IMR-90 (cell line): ENCODE data around the gene CERT1. TPM values are rescaled to one million over a fixed set of nuclear protein-coding genes. Genes with fewer than 3 reads are reported as not detected.

Experiments used
- ATAC-seq: fragments of 200-7000 bp; cut with Tn5 transposase; 2 replicates; pipeline ENCODE4 v1.9.1; 2020; ENCODE audit warnings: low read depth, mild to moderate bottlenecking, moderate library complexity
- BruUV-seq: library from RNA; stranded (reverse); fragments of 400-500 nt; replicated peaks from 2 replicates; lab custom pipeline; 2021; lab: Mats Ljungman, UMichigan
- CTCF ChIA-PET: fragments of 300-600 bp; formaldehyde crosslinking; extraction: SDS; loops from one replicate; lab custom pipeline; 2021; ENCODE audit warnings: antibody characterized with exemption; lab: Yijun Ruan, JAX
- POLR2A ChIA-PET: fragments of 300-600 bp; sonication (Branson Sonifier 250); formaldehyde crosslinking; loops from one replicate; lab custom pipeline; 2022; ENCODE audit warnings: antibody characterized with exemption; ENCODE audit not compliant: unreplicated experiment; lab: Charles Lee
- DNase-seq: peaks from one replicate; pipeline ENCODE4 v3.0.0; 2013
- H2AFZ ChIP-seq: replicated peaks from 2 replicates; pipeline ENCODE3; 2013; ENCODE audit warnings: low read length, mild to moderate bottlenecking; ENCODE audit not compliant: poor library complexity
- H2AK5ac ChIP-seq: 2 replicates; pipeline ENCODE4 v1.6.1; 2013; ENCODE audit warnings: low read depth, low read length, inconsistent platforms
- H2AK9ac ChIP-seq: replicated peaks from 2 replicates; pipeline ENCODE3; 2013; ENCODE audit warnings: mild to moderate bottlenecking, low read depth, low read length, moderate library complexity; ENCODE audit not compliant: poor library complexity
- H2BK120ac ChIP-seq: 2 replicates; pipeline ENCODE4 v1.6.1; 2013; ENCODE audit warnings: low read depth, low read length, inconsistent platforms
- H2BK15ac ChIP-seq: 3 replicates; pipeline ENCODE4 v1.6.1; 2013; ENCODE audit warnings: low read depth, low read length, inconsistent platforms
- H2BK20ac ChIP-seq: 2 replicates; pipeline ENCODE4 v1.6.1; 2013; ENCODE audit warnings: low read depth, mild to moderate bottlenecking, inconsistent platforms, low read length, moderate library complexity
- H2BK5ac ChIP-seq: 2 replicates; pipeline ENCODE4 v1.6.1; 2013; ENCODE audit warnings: mild to moderate bottlenecking, low read depth, low read length, inconsistent platforms; ENCODE audit not compliant: poor library complexity, severe bottlenecking
- H3K14ac ChIP-seq: replicated peaks from 2 replicates; pipeline ENCODE4 v1.6.1; 2013; ENCODE audit warnings: low read depth, low read length, inconsistent platforms
- H3K18ac ChIP-seq: 2 replicates; pipeline ENCODE4 v1.6.1; 2013; ENCODE audit warnings: low read depth, low read length, control low read depth
- H3K23ac ChIP-seq: 2 replicates; pipeline ENCODE4 v1.6.1; 2013; ENCODE audit warnings: low read depth, low read length, inconsistent platforms
- H3K27ac ChIP-seq: 2 replicates; pipeline ENCODE4 v1.5.1; 2013; ENCODE audit warnings: mild to moderate bottlenecking, control low read depth, low read length; ENCODE audit not compliant: insufficient read depth
- H3K27me3 ChIP-seq: 2 replicates; pipeline ENCODE4 v1.6.1; 2013; ENCODE audit warnings: low read length; ENCODE audit not compliant: control insufficient read depth, insufficient read depth
- H3K36me3 ChIP-seq: 2 replicates; pipeline ENCODE4 v1.6.1; 2013; ENCODE audit warnings: low read length, mixed read lengths; ENCODE audit not compliant: control insufficient read depth, insufficient read depth
- H3K4ac ChIP-seq: 2 replicates; pipeline ENCODE4 v1.6.1; 2013; ENCODE audit warnings: low read depth, low read length, inconsistent platforms
- H3K4me1 ChIP-seq: 2 replicates; pipeline ENCODE4 v1.6.1; 2013; ENCODE audit warnings: low read length, mixed read lengths; ENCODE audit not compliant: control insufficient read depth, insufficient read depth
- H3K4me2 ChIP-seq: 2 replicates; pipeline ENCODE4 v1.6.1; 2013; ENCODE audit warnings: low read depth, mild to moderate bottlenecking, control low read depth, low read length, moderate library complexity
- H3K4me3 ChIP-seq: 2 replicates; pipeline ENCODE4 v1.5.1; 2013; ENCODE audit warnings: low read depth, mild to moderate bottlenecking, control low read depth, low read length, moderate library complexity; ENCODE audit not compliant: insufficient read depth
- H3K56ac ChIP-seq: 2 replicates; pipeline ENCODE4 v1.6.1; 2013; ENCODE audit warnings: low read length, inconsistent platforms; ENCODE audit not compliant: insufficient read depth; ENCODE audit errors: extremely low read depth
- H3K79me1 ChIP-seq, 2 experiments: 2 replicates each; pipeline ENCODE4 v1.6.1; 2013; ENCODE audit warnings: low read length in 2 of 2, inconsistent platforms in 1 of 2, low read depth in 1 of 2
- H3K9ac ChIP-seq: 2 replicates; pipeline ENCODE4 v1.6.1; 2013; ENCODE audit warnings: low read depth, low read length, control low read depth
- H3K9me1 ChIP-seq: 2 replicates; pipeline ENCODE4 v1.6.1; 2013; ENCODE audit warnings: low read length, inconsistent platforms; ENCODE audit not compliant: insufficient read depth
- H3K9me3 ChIP-seq: 2 replicates; pipeline ENCODE4 v1.6.1; 2013; ENCODE audit warnings: low read length; ENCODE audit not compliant: control insufficient read depth, insufficient read depth
- H4K20me1 ChIP-seq: 2 replicates; pipeline ENCODE4 v1.6.1; 2013; ENCODE audit warnings: low read length, inconsistent platforms; ENCODE audit not compliant: insufficient read depth
- H4K5ac ChIP-seq: 2 replicates; pipeline ENCODE4 v1.6.1; 2013; ENCODE audit warnings: mild to moderate bottlenecking, low read depth, low read length, control low read depth
- H4K8ac ChIP-seq, 2 experiments: 2 replicates each; pipeline ENCODE4 v1.6.1; 2013; ENCODE audit warnings: low read depth in 2 of 2, low read length in 2 of 2, control low read depth in 1 of 2, inconsistent platforms in 1 of 2
- H4K91ac ChIP-seq: 2 replicates; pipeline ENCODE4 v1.6.1; 2013; ENCODE audit warnings: low read depth, low read length, inconsistent platforms; ENCODE audit not compliant: insufficient read depth
- ELK1 ChIP-seq: fragments of 150-350 bp; IDR thresholded peaks from 2 replicates; pipeline ENCODE4 v1.6.1; 2016; ENCODE audit warnings: low read depth, mild to moderate bottlenecking, low read length, moderate library complexity, borderline replicate concordance
- MAFK ChIP-seq: IDR thresholded peaks from 2 replicates; pipeline ENCODE4 v1.6.1; 2012; ENCODE audit warnings: low read depth, low read length, improper control_type of control experiment
- MXI1 ChIP-seq: IDR thresholded peaks from 2 replicates; pipeline ENCODE4 v1.6.1; 2012; ENCODE audit warnings: low read depth, mild to moderate bottlenecking, low read length, moderate library complexity, borderline replicate concordance
- NFE2L2 ChIP-seq: fragments of 150-350 bp; IDR thresholded peaks from 2 replicates; pipeline ENCODE4 v1.6.1; 2016; ENCODE audit warnings: low read depth, mild to moderate bottlenecking, low read length
- RCOR1 ChIP-seq: IDR thresholded peaks from 2 replicates; pipeline ENCODE4 v1.6.1; 2012; ENCODE audit warnings: mild to moderate bottlenecking, low read length, improper control_type of control experiment; ENCODE audit not compliant: insufficient replicate concordance
- whole genome bisulfite sequencing, 2 experiments: methylation state at CpG; one replicate each; pipeline versions ENCODE4 v1.1.5 to v1.1.7; 2013; ENCODE audit warnings: missing lambda C conversion rate in 2 of 2; ENCODE audit not compliant: insufficient read length in 1 of 2; ENCODE audit errors: extremely low coverage in 2 of 2; 5-methylcytosine and 5-hydroxymethylcytosine counted together
- dilution Hi-C: fragments of 300-500 bp; cut with HindIII; formaldehyde crosslinking; loops from one replicate; pipeline ENCODE4 v1.14.3; 2018; ENCODE audit warnings: low sequenced_read_pairs; ENCODE audit not compliant: unreplicated experiment
- in situ Hi-C: fragments of 300-500 bp; cut with MboI; formaldehyde crosslinking; loops from 3 replicates; pipeline ENCODE4 v1.14.3; 2019; ENCODE audit warnings: low sequenced_read_pairs, inconsistent platforms, mixed read lengths
- intact Hi-C: fragments of 100-400 bp; cut with micrococcal nuclease; formaldehyde crosslinking; loops from 2 replicates; pipeline ENCODE4 v1.10.0; 2022
- polyA plus RNA-seq, 3 experiments: library from polyadenylated mRNA; depleted of rRNA; stranded (reverse); fragments of >200 nt; gene quantifications; 2 replicates each; pipeline ENCODE4 v1.2.3, GENCODE V29; 2012; ENCODE audit warnings: low replicate concordance in 1 of 3
- total RNA-seq: library from RNA; depleted of rRNA; stranded (reverse); fragments of >200 nt; gene quantifications from 2 replicates; pipeline ENCODE4 v1.2.3, GENCODE V29; 2012

CERT1 gene
- total and polyA plus RNA-seq, 2 of the 4 experiments (the other 2 are of a cell fraction): 7.2 TPM

- Histone ChIP-seq H3K4me1 (peaks cover 5% of the 10 kb centered on the region), H2AFZ (no peak overlapping the region), H3K23ac (no peak overlapping the region), H2AK5ac (no peak overlapping the region), H3K79me1 (no peaks in the 10 kb centered on the region), H3K56ac (no peak overlapping the region), H3K9me1 (no peaks in the 10 kb centered on the region; the same call in 1 of the 2 replicates), H2AK9ac (no peak overlapping the region), H3K18ac (no peak overlapping the region), H2BK5ac (peak overlapping the region; percentile 40), H4K8ac (no peak overlapping the region), H4K91ac (no peak overlapping the region), H4K20me1 (no peaks in the 10 kb centered on the region), H3K14ac (no peak overlapping the region), H4K5ac (no peak overlapping the region), H3K27ac (no peak overlapping the region), H2BK20ac (no peak overlapping the region), H2BK15ac (no peak overlapping the region), H3K27me3 (no peaks in the 10 kb centered on the region), H2BK120ac (no peak overlapping the region), H3K4me2 (peak overlapping the region; percentile 55), H3K36me3 (peaks cover 1% of the 10 kb centered on the region; the same call in 1 of the 2 replicates), H3K9me3 (no peaks in the 10 kb centered on the region), H3K4me3 (no peak overlapping the region), H3K4ac (no peak overlapping the region), H3K9ac (no peak overlapping the region)
- intact Hi-C loops (loop anchor here (10.0 kb wide), 1 partner anchor 316 kb away; no protein-coding TSS in a partner anchor), in situ Hi-C loops (loop anchor here (25.0 kb wide), 1 partner anchor 606 kb away; the partner anchor contains the start of genes GFM2 and NSA2), dilution Hi-C loops (no loop called here)
- CTCF ChIA-PET: interaction anchor here (1.1 kb wide), 1 partner anchor 314 kb away, joined by 3 read pairs; no protein-coding TSS in a partner anchor
- no TSS peak for BruUV-seq
- ATAC-seq: peak; percentile 41
- DNase-seq: peak; percentile 85
- WGBS, 2 experiments: no CpG with 5 or more reads among the region's 4 CpGs
- TF ChIP-seq RCOR1: no peak
- TF ChIP-seq NFE2L2: no peak
- no peak for TF ChIP-seq ELK1
- no peak for TF ChIP-seq MAFK
- TF ChIP-seq MXI1: no peak
- POLR2A ChIA-PET: no interaction called here
Measured at GRCh38 chr5:75368391-75368790, 143.0 kb downstream of the CERT1 start.
